Activated naive CD8-positive, alpha-beta T cell treated with anti-CD3 and anti-CD28 coated beads, Interleukin-2, amount 50 U/mL, for 24 hours (primary cell): ENCODE data around the gene HOTAIR.
A peak's percentile ranks its signal among the peaks of the same experiment; 100 is the strongest.

Experiments
- ATAC-seq: fragments of 150-1000 bp; cut with Tn5 transposase; one replicate; pipeline ENCODE4 v1.10.0; 2021
- DNase-seq: peaks from one replicate; pipeline ENCODE4 v3.0.0; 2021
- H3K27ac Mint-ChIP-seq: one replicate; pipeline ENCODE4 v1.8.0; 2021; ENCODE audit warnings: mild to moderate bottlenecking, mixed read lengths
- H3K27me3 Mint-ChIP-seq: one replicate; pipeline ENCODE4 v1.8.0; 2021; ENCODE audit warnings: mixed read lengths
- H3K36me3 Mint-ChIP-seq: one replicate; pipeline ENCODE4 v1.8.0; 2021; ENCODE audit warnings: low read depth, mixed read lengths
- H3K4me1 Mint-ChIP-seq: one replicate; pipeline ENCODE4 v1.8.0; 2021; ENCODE audit warnings: mixed read lengths
- H3K4me3 Mint-ChIP-seq: one replicate; pipeline ENCODE4 v1.8.0; 2021; ENCODE audit warnings: mild to moderate bottlenecking, moderate library complexity, mixed read lengths
- H3K9me3 Mint-ChIP-seq: one replicate; pipeline ENCODE4 v1.8.0; 2021; ENCODE audit warnings: mixed read lengths

HOTAIR gene

DNA sequence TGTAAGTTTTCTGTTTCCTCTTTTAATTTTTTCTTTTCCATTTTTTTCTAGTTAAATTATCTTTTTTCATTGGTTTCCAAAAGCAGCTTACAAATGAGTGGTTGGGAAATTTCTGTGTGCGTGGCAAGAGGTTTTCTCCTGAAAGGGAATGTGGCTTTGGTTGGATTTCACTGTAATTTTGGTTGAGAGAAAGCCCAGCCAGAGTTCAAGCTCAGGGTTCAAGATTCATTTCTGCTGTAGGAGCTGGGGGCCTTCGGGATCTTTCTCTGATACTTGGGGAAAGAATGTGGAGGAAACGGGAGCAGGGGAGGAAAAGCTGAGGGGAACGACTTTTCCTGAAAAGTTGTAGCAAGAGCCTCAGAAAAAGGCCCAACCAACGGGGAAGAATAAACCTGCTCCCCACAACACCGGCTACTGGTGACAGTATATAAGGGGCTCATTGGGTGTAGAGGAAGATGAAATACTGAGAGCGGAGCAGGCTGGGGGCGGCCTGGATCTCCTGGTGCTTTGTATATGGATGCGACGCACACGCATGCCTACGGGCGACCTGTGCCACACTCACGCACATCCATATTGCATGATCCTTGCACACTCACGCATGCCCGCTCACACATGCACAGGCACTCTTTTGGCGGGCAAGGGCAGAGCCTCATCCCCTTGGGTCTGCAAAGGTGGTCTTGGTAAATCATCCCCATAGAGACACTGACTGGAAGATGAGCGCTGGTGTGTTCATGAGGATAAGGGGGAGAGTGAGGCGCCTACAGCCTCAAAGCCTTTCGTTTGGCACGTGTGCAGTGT, 12.1 kb upstream of the HOTAIR start:
- Mint-ChIP-seq H3K9me3 (no peaks in the 10 kb centered on the region), H3K4me3 (no peak overlapping the region), H3K27me3 (peaks cover 89% of the 10 kb centered on the region), H3K27ac (no peak overlapping the region), H3K36me3 (no peaks in the 10 kb centered on the region), H3K4me1 (peaks cover 36% of the 10 kb centered on the region)
- ATAC-seq (no peak), DNase-seq (no peak)

DNA sequence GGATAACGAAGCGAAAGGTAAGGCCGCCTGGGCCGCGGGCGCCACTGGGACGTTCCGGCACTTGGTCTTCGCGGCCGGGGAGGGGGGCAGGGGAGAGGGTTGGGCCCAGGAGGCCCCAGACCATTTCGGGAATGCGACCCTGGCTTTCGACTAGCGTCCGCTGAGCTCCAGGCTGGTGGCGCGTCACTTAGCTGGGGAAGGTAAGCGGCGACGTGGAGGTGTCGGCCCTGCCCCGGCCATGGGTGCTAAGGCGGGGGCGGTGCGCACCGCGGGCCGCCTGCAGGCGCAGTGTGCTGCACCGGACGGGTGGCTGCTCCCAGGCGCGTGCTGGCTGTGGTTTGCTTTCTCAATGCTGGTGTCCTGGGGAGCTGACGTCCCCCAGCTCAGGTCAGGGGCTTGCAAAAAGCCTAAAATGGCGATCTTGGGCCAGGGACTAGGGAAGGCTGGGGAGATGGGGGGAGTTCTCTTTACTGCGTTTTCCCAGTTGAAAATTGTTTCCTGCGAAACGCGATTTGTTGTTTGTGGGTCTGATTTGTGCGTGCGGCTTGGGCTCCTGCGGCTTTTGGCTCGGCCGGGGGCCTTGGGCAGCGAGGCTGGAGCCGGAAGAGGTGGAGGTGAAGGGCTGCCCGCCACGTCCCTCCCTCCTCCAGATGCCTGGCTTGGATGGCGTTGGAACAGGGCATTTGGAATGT, 11.4 kb upstream of the HOTAIR start:
- no peak for ATAC-seq
- peaks cover 36% of the 10 kb centered on the region for H3K4me1 Mint-ChIP-seq
- H3K27me3 Mint-ChIP-seq = peaks cover 91% of the 10 kb centered on the region
- no peak overlapping the region for H3K4me3 Mint-ChIP-seq
- H3K27ac Mint-ChIP-seq = no peak overlapping the region
- H3K9me3 Mint-ChIP-seq = no peaks in the 10 kb centered on the region
- no peak for DNase-seq
- H3K36me3 Mint-ChIP-seq = no peaks in the 10 kb centered on the region

DNA sequence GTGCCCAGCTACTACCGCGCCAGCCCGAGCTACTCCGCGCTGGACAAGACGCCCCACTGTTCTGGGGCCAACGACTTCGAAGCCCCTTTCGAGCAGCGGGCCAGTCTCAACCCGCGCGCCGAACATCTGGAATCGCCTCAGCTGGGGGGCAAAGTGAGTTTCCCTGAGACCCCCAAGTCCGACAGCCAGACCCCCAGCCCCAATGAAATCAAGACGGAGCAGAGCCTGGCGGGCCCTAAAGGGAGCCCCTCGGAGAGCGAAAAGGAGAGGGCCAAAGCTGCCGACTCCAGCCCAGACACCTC, 10.9 kb upstream of the HOTAIR start:
- ATAC-seq (no peak), DNase-seq (no peak)
- H3K4me1 Mint-ChIP-seq = peaks cover 33% of the 10 kb centered on the region
- no peak overlapping the region for H3K4me3 Mint-ChIP-seq
- H3K9me3 Mint-ChIP-seq = no peaks in the 10 kb centered on the region
- H3K27ac Mint-ChIP-seq = peak overlapping the region; percentile 76
- no peaks in the 10 kb centered on the region for H3K36me3 Mint-ChIP-seq
- peaks cover 90% of the 10 kb centered on the region for H3K27me3 Mint-ChIP-seq

DNA sequence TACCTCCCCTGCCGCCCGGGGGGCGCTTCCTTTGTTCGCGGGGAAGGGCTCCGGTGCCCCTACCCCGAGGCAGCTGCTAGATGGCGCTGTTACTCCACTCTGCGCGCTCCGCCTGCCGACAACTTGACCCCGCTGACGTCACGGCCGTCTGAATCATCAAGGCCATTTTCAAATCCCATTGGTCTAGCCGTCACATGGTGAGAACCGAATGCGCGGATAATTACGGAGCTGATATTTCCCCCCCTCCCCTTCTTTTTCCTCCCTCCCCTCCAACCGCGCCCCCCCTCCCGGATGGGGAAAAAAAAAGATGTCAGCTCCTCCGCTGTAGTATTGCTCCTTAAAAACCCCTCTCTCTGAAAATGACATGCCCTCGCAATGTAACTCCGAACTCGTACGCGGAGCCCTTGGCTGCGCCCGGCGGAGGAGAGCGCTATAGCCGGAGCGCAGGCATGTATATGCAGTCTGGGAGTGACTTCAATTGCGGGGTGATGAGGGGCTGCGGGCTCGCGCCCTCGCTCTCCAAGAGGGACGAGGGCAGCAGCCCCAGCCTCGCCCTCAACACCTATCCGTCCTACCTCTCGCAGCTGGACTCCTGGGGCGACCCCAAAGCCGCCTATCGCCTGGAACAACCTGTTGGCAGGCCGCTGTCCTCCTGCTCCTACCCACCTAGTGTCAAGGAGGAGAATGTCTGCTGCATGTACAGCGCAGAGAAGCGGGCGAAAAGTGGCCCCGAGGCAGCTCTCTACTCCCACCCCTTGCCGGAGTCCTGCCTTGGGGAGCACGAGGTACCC, 10.3 kb upstream of the HOTAIR start, which contains the start of gene HOXC10:
HOXC10 (plus strand) TSS at position 246 of the 791 bp plus-strand sequence; CDS start at position 360, 114 bp downstream.
- Mint-ChIP-seq H3K4me3 (peak within 1 kb of the TSS; percentile 29), H3K9me3 (no peaks in the 10 kb centered on the region), H3K27ac (peak within 1 kb of the TSS; percentile 76), H3K4me1 (peaks cover 30% of the 10 kb centered on the region), H3K36me3 (no peaks in the 10 kb centered on the region), H3K27me3 (peaks cover 90% of the 10 kb centered on the region)
- DNase-seq (peak; percentile 89), ATAC-seq (peak; percentile 68)

DNA sequence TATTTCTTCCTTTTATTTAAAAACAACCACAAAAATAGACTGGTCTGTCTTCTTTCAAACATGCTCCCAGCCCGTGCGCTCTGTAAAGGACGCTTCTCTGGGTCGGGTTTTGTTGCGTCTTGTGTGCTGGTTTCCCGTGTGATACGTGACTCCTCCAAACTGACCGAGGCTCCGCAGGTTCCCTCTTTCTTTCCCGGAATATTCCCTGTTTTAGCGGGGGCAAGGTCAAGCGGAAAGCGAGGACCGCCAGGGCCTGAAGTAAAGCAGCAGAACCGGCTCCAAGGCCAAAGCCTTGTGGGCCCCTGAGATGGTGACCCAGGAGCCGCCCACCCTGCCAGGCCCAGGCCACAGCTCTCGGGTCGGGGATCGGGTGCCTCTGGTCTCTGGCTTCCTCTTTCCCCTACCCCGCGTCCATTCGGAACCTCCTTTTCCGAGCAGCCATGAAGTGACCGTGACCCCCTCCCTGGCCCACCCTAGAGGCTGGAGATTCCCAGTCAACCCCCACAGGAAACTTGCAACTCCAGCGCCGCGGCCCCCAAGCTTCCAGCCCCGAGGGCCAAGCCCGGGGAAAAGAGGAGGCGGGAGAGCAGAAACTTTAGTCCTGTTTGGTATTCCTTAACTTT, 9.3 kb upstream of the HOTAIR start:
- H3K9me3 Mint-ChIP-seq = no peaks in the 10 kb centered on the region
- H3K27ac Mint-ChIP-seq = no peak overlapping the region
- peaks cover 19% of the 10 kb centered on the region for H3K4me1 Mint-ChIP-seq
- H3K27me3 Mint-ChIP-seq = peaks cover 90% of the 10 kb centered on the region
- no peak for ATAC-seq
- H3K4me3 Mint-ChIP-seq = no peak overlapping the region
- no peak for DNase-seq
- no peaks in the 10 kb centered on the region for H3K36me3 Mint-ChIP-seq

DNA sequence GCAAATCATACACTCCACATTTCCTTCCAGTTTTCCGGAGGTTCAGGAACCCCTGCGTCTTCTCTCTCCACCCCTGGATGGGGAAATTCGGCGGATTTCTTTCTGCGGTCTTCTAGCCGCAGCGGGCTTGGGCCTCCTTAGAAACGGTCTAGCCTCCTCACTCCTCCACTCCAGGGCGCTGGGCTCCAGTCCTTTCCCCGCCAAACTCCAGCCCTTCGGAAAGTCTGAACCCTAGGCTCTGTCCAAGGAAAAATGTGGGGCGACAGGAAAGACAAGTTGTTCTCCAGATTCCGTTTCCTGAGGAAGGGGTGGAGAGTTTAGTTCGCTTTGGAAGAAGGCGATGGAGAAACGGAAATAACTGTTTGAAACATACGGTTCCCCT, 8.8 kb upstream of the HOTAIR start:
- Mint-ChIP-seq H3K4me3 (no peak overlapping the region), H3K36me3 (no peaks in the 10 kb centered on the region), H3K27ac (no peak overlapping the region), H3K4me1 (peaks cover 17% of the 10 kb centered on the region), H3K27me3 (peaks cover 91% of the 10 kb centered on the region), H3K9me3 (no peaks in the 10 kb centered on the region)
- DNase-seq (no peak), ATAC-seq (no peak)

DNA sequence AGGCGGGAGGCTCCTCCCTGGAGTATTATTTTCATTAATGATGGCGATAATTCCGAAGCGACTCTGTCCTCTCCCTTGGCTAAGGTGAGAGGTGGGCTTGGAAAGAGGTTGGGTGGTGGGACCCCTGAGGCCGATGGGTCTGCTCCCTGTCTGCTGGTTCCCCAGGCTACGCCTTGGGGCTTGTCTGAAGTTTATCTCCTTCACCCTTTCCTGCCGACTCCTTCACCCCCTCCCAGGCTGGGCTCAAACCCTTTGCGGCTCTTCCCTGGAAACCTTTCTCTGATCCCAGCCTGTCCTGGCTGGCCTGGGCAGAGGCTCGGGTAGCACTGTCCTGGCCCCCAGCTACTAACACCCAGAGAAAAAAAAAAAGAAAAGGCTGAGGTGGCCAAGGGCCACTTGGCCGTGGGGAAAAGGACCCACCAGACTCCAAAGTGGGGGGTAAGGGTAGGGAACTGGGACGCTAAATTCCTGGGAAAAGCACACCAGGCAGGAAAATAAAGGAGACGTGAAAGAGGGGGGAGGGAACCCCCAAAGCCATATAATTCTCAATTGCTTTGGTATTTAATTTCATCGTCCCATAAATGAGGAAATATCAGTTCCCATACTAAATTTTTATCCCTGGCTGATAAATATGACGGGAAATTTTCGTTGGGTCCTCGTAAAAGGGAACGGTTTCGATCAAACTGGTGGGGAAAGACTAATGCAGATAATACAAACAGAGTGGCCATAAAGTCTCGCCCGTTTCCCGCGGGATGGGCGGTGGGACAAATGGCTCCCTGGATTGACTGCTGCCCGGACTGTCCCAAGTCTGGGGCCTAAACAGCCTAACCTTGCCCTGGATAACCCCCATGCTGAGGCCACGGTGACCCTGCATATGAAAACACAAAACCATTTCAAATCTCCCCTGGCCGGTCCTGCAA, 8.2 kb upstream of the HOTAIR start:
- H3K4me3 Mint-ChIP-seq = no peak overlapping the region
- H3K27ac Mint-ChIP-seq = no peak overlapping the region
- ATAC-seq = no peak
- peaks cover 91% of the 10 kb centered on the region for H3K27me3 Mint-ChIP-seq
- peaks cover 17% of the 10 kb centered on the region for H3K4me1 Mint-ChIP-seq
- no peaks in the 10 kb centered on the region for H3K36me3 Mint-ChIP-seq
- H3K9me3 Mint-ChIP-seq = no peaks in the 10 kb centered on the region
- no peak for DNase-seq

DNA sequence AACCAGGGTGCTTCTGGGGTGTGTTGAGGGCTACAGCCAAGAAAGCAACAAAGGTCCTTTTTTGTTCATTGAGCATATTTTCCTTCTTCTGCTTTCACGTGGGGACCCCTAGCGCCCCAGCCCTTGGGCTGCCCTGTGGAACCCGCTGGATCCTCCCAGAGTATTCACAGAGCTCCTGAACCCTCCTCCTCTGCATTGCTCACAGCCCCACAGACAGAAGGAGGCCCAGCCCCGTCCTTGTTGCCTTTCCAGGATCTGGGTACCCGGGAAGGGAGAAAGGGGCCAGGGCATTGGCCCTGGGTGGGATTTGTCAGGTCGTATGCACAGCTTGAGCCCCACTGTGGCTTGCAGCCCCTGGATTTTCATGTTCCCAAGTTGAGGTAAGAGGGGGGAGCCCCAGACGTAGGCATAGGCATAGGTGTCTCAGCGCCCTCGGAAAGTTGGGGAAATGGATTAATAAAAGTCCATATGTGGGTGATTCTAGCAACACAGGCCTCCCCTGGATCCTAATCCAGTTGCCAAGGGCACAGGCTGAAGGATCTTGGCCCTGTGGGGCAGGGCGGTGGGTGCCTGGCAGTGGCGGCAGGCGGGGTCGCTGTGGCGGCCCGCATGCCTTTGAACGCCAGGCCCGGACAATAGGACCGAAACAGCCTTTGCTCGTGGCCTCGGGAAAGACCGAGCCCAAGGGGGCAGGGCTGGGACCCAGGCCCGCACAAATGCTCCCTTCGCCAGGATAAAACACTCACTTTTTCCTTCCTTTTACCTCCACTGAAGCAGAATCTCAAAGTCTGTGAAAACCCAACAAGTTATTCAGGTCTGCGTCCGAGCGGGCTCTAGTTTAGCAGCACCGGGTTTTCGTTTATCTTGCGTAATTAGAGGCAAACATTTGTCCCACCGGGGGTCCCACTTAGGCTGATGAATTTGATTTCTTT, 7.1 kb upstream of the HOTAIR start:
- Mint-ChIP-seq H3K4me1 (peaks cover 17% of the 10 kb centered on the region), H3K9me3 (no peaks in the 10 kb centered on the region), H3K4me3 (no peak overlapping the region), H3K27ac (no peak overlapping the region), H3K36me3 (no peaks in the 10 kb centered on the region), H3K27me3 (peaks cover 90% of the 10 kb centered on the region)
- DNase-seq (no peak), ATAC-seq (no peak)

DNA sequence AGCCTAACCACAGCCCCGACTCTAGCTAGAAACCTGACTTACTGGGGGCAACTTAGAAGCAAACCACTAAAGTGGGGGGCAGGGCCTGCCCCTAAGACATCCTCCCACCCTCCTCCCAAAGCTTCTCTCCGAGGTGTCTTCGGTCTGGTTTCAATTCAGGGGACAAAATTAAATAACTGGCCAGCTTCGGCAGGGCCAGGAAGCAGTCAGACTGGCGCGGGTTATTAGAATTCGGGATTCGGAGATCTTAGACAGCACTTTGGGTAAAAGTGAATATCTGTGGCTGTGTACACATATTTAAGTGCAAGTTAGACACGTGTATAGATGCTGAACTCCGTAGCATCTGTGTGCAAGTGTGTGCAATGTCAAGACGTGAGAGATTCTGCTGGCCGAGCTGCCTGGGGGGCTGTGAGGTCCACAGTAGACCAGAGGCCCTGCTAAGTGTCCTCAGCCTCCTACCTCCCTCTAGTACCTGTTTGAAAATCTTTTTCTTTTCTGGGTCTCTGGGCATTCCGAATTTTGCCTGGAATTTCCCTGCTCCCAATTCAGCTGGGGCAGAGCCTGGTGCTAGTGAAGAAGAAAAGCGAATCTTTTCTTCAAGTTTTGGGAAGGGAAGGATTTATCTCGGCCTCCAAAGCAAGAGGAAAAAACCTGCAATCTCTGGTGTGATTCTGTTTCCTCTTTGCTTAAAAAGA, 6.2 kb upstream of the HOTAIR start:
- Mint-ChIP-seq H3K36me3 (no peaks in the 10 kb centered on the region), H3K4me3 (no peak overlapping the region)

DNA sequence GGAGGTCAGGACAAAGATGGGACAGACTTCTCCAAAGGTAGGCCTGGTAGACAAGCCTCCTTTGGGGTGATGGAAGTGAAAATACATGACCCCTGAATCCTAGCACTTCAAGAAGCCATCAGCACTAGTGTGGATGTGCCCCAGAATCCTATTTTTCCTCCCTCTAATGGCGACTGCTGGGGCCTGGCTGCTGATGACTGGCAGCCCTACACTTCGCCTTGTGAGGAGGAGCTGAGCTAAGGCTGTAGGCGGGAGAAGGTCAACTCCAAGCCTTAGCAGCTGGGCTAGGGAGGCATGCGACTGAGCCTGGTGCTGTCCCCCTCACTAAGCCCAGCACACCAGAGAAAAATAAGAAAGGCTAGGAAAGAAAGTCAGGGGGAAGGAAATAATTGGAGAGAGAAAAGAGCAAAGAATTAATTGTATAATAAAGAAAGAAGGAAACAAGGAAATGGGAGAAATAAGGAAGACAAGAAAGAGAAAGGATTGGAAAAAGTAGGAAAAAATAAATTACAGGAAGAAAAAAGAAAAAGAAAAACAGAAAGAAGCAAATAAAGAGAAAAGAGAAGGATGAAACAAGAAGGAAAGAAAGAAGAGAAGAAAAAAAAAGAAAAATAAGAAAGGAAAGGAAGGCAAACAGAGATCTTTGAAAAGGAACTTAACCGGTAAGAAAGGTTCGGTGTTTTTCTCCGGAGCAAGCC, 5.5 kb upstream of the HOTAIR start:
- peaks cover 14% of the 10 kb centered on the region for H3K4me1 Mint-ChIP-seq
- DNase-seq (no peak), ATAC-seq (no peak)
- H3K4me3 Mint-ChIP-seq = no peak overlapping the region
- no peak overlapping the region for H3K27ac Mint-ChIP-seq
- no peaks in the 10 kb centered on the region for H3K36me3 Mint-ChIP-seq
- H3K27me3 Mint-ChIP-seq = peaks cover 91% of the 10 kb centered on the region
- no peaks in the 10 kb centered on the region for H3K9me3 Mint-ChIP-seq

More for the DNA sequence above, 6.2 kb upstream of the HOTAIR start:
- Mint-ChIP-seq H3K9me3 (no peaks in the 10 kb centered on the region), H3K4me1 (peaks cover 14% of the 10 kb centered on the region), H3K27me3 (peaks cover 90% of the 10 kb centered on the region), H3K27ac (no peak overlapping the region)
- DNase-seq (no peak), ATAC-seq (no peak)

DNA sequence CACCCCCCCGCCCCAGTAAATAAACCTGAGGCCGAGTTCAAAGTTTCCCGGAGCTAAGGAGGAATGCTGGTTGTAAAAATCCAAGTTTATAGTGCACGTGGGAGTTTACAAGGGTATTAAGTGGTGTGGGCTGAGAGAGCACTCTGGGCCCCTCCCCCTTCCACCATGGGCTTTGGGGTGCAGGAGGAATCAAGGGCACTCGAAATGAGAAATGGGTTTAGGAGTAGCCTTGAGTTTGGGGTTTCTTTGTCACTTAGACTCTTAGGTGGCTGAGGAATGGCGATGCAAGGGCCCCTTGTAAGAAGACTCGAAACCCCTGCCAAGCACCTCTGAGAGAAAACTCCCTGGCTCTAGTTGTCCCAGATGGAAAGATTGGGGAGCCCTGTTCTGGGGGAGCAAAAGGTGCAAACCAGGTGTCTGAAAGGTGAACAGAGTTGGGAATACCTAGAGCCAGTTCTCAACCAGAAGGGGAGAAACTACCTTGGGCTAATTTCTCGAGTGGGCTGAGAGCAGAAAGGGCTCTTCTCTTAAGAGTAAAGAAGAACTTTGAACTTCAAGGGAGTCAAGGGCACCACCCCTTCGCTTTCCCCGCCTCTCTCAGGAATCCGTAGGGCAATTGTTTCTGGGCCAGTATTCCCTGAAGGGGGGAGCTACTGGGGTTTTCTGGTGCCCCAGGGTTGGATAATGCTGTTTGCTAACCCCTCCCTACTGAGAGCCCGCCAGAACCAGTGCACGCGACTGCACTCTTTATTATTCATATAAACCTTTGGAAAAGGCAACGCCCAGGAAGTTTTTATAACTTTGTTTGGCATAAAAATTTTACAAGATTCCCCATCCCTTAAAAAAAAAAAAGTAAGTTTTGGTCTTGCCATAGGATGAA, 4.0 kb upstream of the HOTAIR start:
- H3K27me3 Mint-ChIP-seq = peaks cover 89% of the 10 kb centered on the region
- no peak overlapping the region for H3K4me3 Mint-ChIP-seq
- no peak overlapping the region for H3K27ac Mint-ChIP-seq
- H3K36me3 Mint-ChIP-seq = no peaks in the 10 kb centered on the region
- DNase-seq (no peak), ATAC-seq (no peak)
- no peaks in the 10 kb centered on the region for H3K9me3 Mint-ChIP-seq
- peaks cover 11% of the 10 kb centered on the region for H3K4me1 Mint-ChIP-seq
